ENCODE results near the gene VWA7.

The VWA7 gene

GRCh38 chr6:31739639-31740396 is 37.3 kb downstream of the VWA7 start, which contains the start of gene MSH5:
Gene MSH5, plus strand, starts transcription at chr6:31740005. Its CDS starts 462 bp downstream, at chr6:31740467.
- DNase-seq (ENCODE audit: low read depth, low spot score): peak; percentile 94
- H3K4me3 ChIP-seq (ENCODE audit: insufficient read length, low read depth): peak within 1 kb of the TSS; percentile 64
- no peaks in the 10 kb centered on the region for H3K27me3 ChIP-seq (ENCODE audit: insufficient read depth, insufficient read length)
- peak within 1 kb of the TSS; percentile 77 for H3K9ac ChIP-seq (ENCODE audit: insufficient read length, low read depth)
- peaks cover 2% of the 10 kb centered on the region for H3K4me1 ChIP-seq (ENCODE audit: insufficient read depth, insufficient read length)
- peaks cover 35% of the 10 kb centered on the region for H3K36me3 ChIP-seq (ENCODE audit: insufficient read depth, insufficient read length, low read length)
- H3K9me3 ChIP-seq (ENCODE audit: insufficient read depth, low read length): no peaks in the 10 kb centered on the region
- TF ChIP-seq ZNF274 (IDR thresholded peaks at IDR 0.05; ENCODE audit: low read depth, low read length): no peak
- no peak for TF ChIP-seq YY1 (IDR thresholded peaks at IDR 0.05; ENCODE audit: insufficient read depth, insufficient read length)
- TF ChIP-seq SUZ12 (IDR thresholded peaks at IDR 0.05; ENCODE audit: extremely low read depth, insufficient read depth, insufficient read length): no peak

GRCh38 chr6:31737991-31738979 is 38.8 kb downstream of the VWA7 start:
- Histone ChIP-seq H3K36me3 (ENCODE audit: insufficient read depth, insufficient read length, low read length) (peaks cover 35% of the 10 kb centered on the region), H3K9ac (ENCODE audit: insufficient read length, low read depth) (peak overlapping the region; percentile 61), H3K4me1 (ENCODE audit: insufficient read depth, insufficient read length) (peaks cover 2% of the 10 kb centered on the region), H3K4me3 (ENCODE audit: insufficient read length, low read depth) (no peak overlapping the region), H3K9me3 (ENCODE audit: insufficient read depth, low read length) (no peaks in the 10 kb centered on the region), H3K27me3 (ENCODE audit: insufficient read depth, insufficient read length) (no peaks in the 10 kb centered on the region)
- DNase-seq (ENCODE audit: low read depth, low spot score): no peak
- TF ChIP-seq ZNF274 (IDR thresholded peaks at IDR 0.05; ENCODE audit: low read depth, low read length): no peak
- TF ChIP-seq YY1 (IDR thresholded peaks at IDR 0.05; ENCODE audit: insufficient read depth, insufficient read length): no peak
- no peak for TF ChIP-seq SUZ12 (IDR thresholded peaks at IDR 0.05; ENCODE audit: extremely low read depth, insufficient read depth, insufficient read length)

- no peak overlapping the region for H3K9ac ChIP-seq (ENCODE audit: insufficient read length, low read depth)
- no peaks in the 10 kb centered on the region for H3K9me3 ChIP-seq (ENCODE audit: insufficient read depth, low read length)
- no peak overlapping the region for H3K4me3 ChIP-seq (ENCODE audit: insufficient read length, low read depth)
- TF ChIP-seq SUZ12 (IDR thresholded peaks at IDR 0.05; ENCODE audit: extremely low read depth, insufficient read depth, insufficient read length): no peak
- TF ChIP-seq YY1 (IDR thresholded peaks at IDR 0.05; ENCODE audit: insufficient read depth, insufficient read length): no peak
- TF ChIP-seq ZNF274 (IDR thresholded peaks at IDR 0.05; ENCODE audit: low read depth, low read length): no peak
- H3K27me3 ChIP-seq (ENCODE audit: insufficient read depth, insufficient read length): no peaks in the 10 kb centered on the region
- peaks cover 35% of the 10 kb centered on the region for H3K36me3 ChIP-seq (ENCODE audit: insufficient read depth, insufficient read length, low read length)
- H3K4me1 ChIP-seq (ENCODE audit: insufficient read depth, insufficient read length): peaks cover 2% of the 10 kb centered on the region
- DNase-seq (ENCODE audit: low read depth, low spot score): no peak
Observed at GRCh38 chr6:31737315-31737990, 39.7 kb downstream of the VWA7 start.

GRCh38 chr6:31736768-31737314 is 40.3 kb downstream of the VWA7 start:
- peaks cover 2% of the 10 kb centered on the region for H3K4me1 ChIP-seq (ENCODE audit: insufficient read depth, insufficient read length)
- H3K9me3 ChIP-seq (ENCODE audit: insufficient read depth, low read length): no peaks in the 10 kb centered on the region
- no peak for TF ChIP-seq SUZ12 (IDR thresholded peaks at IDR 0.05; ENCODE audit: extremely low read depth, insufficient read depth, insufficient read length)
- TF ChIP-seq ZNF274 (IDR thresholded peaks at IDR 0.05; ENCODE audit: low read depth, low read length): no peak
- TF ChIP-seq YY1 (IDR thresholded peaks at IDR 0.05; ENCODE audit: insufficient read depth, insufficient read length): no peak
- no peak for DNase-seq (ENCODE audit: low read depth, low spot score)
- no peaks in the 10 kb centered on the region for H3K27me3 ChIP-seq (ENCODE audit: insufficient read depth, insufficient read length)
- peak overlapping the region; percentile 37 for H3K9ac ChIP-seq (ENCODE audit: insufficient read length, low read depth)
- H3K36me3 ChIP-seq (ENCODE audit: insufficient read depth, insufficient read length, low read length): peaks cover 36% of the 10 kb centered on the region
- H3K4me3 ChIP-seq (ENCODE audit: insufficient read length, low read depth): peak overlapping the region; percentile 94

- H3K9me3 ChIP-seq (ENCODE audit: insufficient read depth, low read length): no peaks in the 10 kb centered on the region
- TF ChIP-seq ZNF274 (IDR thresholded peaks at IDR 0.05; ENCODE audit: low read depth, low read length) (no peak), SUZ12 (IDR thresholded peaks at IDR 0.05; ENCODE audit: extremely low read depth, insufficient read depth, insufficient read length) (no peak), YY1 (IDR thresholded peaks at IDR 0.05; ENCODE audit: insufficient read depth, insufficient read length) (no peak)
- peak within 1 kb of the TSS; percentile 97 for H3K9ac ChIP-seq (ENCODE audit: insufficient read length, low read depth)
- peaks cover 36% of the 10 kb centered on the region for H3K36me3 ChIP-seq (ENCODE audit: insufficient read depth, insufficient read length, low read length)
- H3K27me3 ChIP-seq (ENCODE audit: insufficient read depth, insufficient read length): no peaks in the 10 kb centered on the region
- peak; percentile 51 for DNase-seq (ENCODE audit: low read depth, low spot score)
- peak within 1 kb of the TSS; percentile 94 for H3K4me3 ChIP-seq (ENCODE audit: insufficient read length, low read depth)
- peaks cover 2% of the 10 kb centered on the region for H3K4me1 ChIP-seq (ENCODE audit: insufficient read depth, insufficient read length)
Observed at GRCh38 chr6:31736021-31736767, 40.9 kb downstream of the VWA7 start, which contains the start of gene CLIC1. Gene CLIC1, minus strand, starts transcription at chr6:31736530. Its CDS starts 230 bp downstream, at chr6:31736300.
